ENCODE results near the gene SMARCA2.

DNA sequence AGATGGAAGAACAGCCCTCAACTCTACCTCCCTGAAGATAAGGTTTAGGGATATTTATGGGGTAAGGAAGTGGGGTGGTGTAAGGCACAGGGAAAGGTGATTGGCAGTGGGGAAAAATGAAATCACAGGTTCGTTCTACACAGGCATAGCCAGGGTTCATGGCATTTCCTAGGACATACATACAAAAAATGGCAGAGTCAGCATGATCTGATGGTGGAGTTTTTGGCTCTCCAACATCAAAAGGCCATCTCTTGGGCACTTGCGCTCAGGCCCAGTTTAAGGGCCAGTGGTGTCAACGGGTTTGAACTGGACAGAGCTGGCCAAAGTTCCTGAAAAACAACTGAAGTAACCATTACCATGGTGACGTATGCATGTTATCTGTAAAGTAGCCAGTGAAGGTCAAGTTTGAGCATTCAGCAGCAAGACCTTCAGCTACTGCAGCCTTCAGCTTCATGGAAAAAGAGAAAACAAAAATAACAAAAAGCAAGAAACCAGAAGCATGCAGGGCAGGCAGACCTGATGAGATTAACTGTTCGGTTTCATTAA is 92.8 kb downstream of the SMARCA2 start:
- TF ChIP-seq, protein P1, sequence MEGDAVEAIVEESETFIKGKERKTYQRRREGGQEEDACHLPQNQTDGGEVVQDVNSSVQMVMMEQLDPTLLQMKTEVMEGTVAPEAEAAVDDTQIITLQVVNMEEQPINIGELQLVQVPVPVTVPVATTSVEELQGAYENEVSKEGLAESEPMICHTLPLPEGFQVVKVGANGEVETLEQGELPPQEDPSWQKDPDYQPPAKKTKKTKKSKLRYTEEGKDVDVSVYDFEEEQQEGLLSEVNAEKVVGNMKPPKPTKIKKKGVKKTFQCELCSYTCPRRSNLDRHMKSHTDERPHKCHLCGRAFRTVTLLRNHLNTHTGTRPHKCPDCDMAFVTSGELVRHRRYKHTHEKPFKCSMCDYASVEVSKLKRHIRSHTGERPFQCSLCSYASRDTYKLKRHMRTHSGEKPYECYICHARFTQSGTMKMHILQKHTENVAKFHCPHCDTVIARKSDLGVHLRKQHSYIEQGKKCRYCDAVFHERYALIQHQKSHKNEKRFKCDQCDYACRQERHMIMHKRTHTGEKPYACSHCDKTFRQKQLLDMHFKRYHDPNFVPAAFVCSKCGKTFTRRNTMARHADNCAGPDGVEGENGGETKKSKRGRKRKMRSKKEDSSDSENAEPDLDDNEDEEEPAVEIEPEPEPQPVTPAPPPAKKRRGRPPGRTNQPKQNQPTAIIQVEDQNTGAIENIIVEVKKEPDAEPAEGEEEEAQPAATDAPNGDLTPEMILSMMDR (IDR thresholded peaks at IDR 0.05), result no peak
- no peak for TF ChIP-seq POLR2A (IDR thresholded peaks at IDR 0.05)
- TF ChIP-seq POLR2AphosphoS5 (IDR thresholded peaks at IDR 0.05), result no peak

Data from upper lobe of left lung (tissue), 4 donors.